Measurements from ENCODE around the gene PARK7. TPM values are rescaled to one million over a fixed set of nuclear protein-coding genes. Genes with fewer than 3 reads are reported as not detected.
A peak's percentile ranks its signal among the peaks of the same experiment; 100 is the strongest.
"Not testable (repeated sequence)": the region's sequence is repeated elsewhere in the genome, so short reads cannot be mapped to it uniquely, and the experiment has no call there.

PARK7 gene
- total RNA-seq, 3 donors from 2014 or later (not counting 1 experiment from before 2014, with no cell fraction given): 120 to 127 (median 127) TPM

GRCh38 chr1:7915826-7916500 is 45.5 kb upstream of the PARK7 start:
- Mint-ChIP-seq H3K27me3 (ENCODE audit: low read depth in 2 of 2) (no peaks in the 10 kb centered on the region), H3K36me3 (no peaks in the 10 kb centered on the region), H3K9me3 (no peaks in the 10 kb centered on the region), H3K4me1 (peaks cover 49 to 57% of the 10 kb centered on the region in 2 donors), H3K4me3 (peak overlapping the region; percentile 84), H3K27ac (peak overlapping the region; percentile 72 to 84)
- H3K27me3 ChIP-seq (ENCODE audit: control insufficient read depth, insufficient read depth, low read length): no peaks in the 10 kb centered on the region
- 37% methylated on average over 3 of the region's 5 CpGs for WGBS (ENCODE audit: insufficient coverage)
- H3K9me3 ChIP-seq (ENCODE audit: control insufficient read depth, insufficient read depth, low read length): no peaks in the 10 kb centered on the region
- TF ChIP-seq CTCF (IDR thresholded peaks at IDR 0.05): no peak
- no peaks in the 10 kb centered on the region for H3K36me3 ChIP-seq (ENCODE audit: control insufficient read depth, insufficient read depth, low read length)
- peak; percentile 54 to 86 (median 66) for ATAC-seq
- peak; percentile 50 to 62 for DNase-seq
- H3K4me1 ChIP-seq (ENCODE audit: control insufficient read depth, insufficient read depth, low read length): peaks cover 72% of the 10 kb centered on the region
- no peak overlapping the region for H3K4me3 ChIP-seq (ENCODE audit: low read length)
- intact Hi-C loops (cut with micrococcal nuclease): loop anchor here (2.0 to 5.0 kb wide), 2 partner anchors 15 to 46 kb away; partner anchors contain the start of gene PARK7
- H3K27ac ChIP-seq (ENCODE audit: low read length): peak overlapping the region; percentile 41

- H3K27me3 Mint-ChIP-seq (ENCODE audit: low read depth in 2 of 2): no peaks in the 10 kb centered on the region
- DNase-seq (no peak), ATAC-seq (no peak)
- intact Hi-C loops (cut with micrococcal nuclease): loop anchor here (2.0 to 5.0 kb wide), 2 partner anchors 14 to 46 kb away; partner anchors contain the start of gene PARK7
- WGBS (ENCODE audit: insufficient coverage): 94% methylated on average over 2 of the region's 2 CpGs
- peaks cover 72% of the 10 kb centered on the region for H3K4me1 ChIP-seq (ENCODE audit: control insufficient read depth, insufficient read depth, low read length)
- TF ChIP-seq CTCF (IDR thresholded peaks at IDR 0.05): no peak
- no peaks in the 10 kb centered on the region for H3K36me3 ChIP-seq (ENCODE audit: control insufficient read depth, insufficient read depth, low read length)
- peak overlapping the region; percentile 69 for H3K4me3 Mint-ChIP-seq
- H3K9me3 ChIP-seq (ENCODE audit: control insufficient read depth, insufficient read depth, low read length): no peaks in the 10 kb centered on the region
- peaks cover 50 to 55% of the 10 kb centered on the region in 2 donors for H3K4me1 Mint-ChIP-seq
- H3K27me3 ChIP-seq (ENCODE audit: control insufficient read depth, insufficient read depth, low read length): no peaks in the 10 kb centered on the region
- no peak overlapping the region for H3K4me3 ChIP-seq (ENCODE audit: low read length)
- no peaks in the 10 kb centered on the region for H3K9me3 Mint-ChIP-seq
- peak overlapping the region; percentile 72 to 84 for H3K27ac Mint-ChIP-seq
- peak overlapping the region; percentile 41 for H3K27ac ChIP-seq (ENCODE audit: low read length)
- H3K36me3 Mint-ChIP-seq: no peaks in the 10 kb centered on the region
Observed at GRCh38 chr1:7916501-7916830, 45.0 kb upstream of the PARK7 start.

- Mint-ChIP-seq H3K27ac (peak overlapping the region; percentile 14 to 59), H3K4me1 (peaks cover 43 to 44% of the 10 kb centered on the region in 2 donors)
- ATAC-seq: peak in 1 of 3 donors; percentile 11
- H3K27ac ChIP-seq (ENCODE audit: low read length); H3K9me3 Mint-ChIP-seq; H3K36me3 ChIP-seq (ENCODE audit: control insufficient read depth, insufficient read depth, low read length); H3K9me3 ChIP-seq (ENCODE audit: control insufficient read depth, insufficient read depth, low read length); H3K27me3 ChIP-seq (ENCODE audit: control insufficient read depth, insufficient read depth, low read length); H3K4me3 ChIP-seq (ENCODE audit: low read length); H3K27me3 Mint-ChIP-seq (ENCODE audit: low read depth in 2 of 2); DNase-seq; H3K36me3 Mint-ChIP-seq; H3K4me3 Mint-ChIP-seq: not testable (repeated sequence)
- WGBS (ENCODE audit: insufficient coverage): 60% methylated on average over 4 of the region's 5 CpGs
- peaks cover 62% of the 10 kb centered on the region for H3K4me1 ChIP-seq (ENCODE audit: control insufficient read depth, insufficient read depth, low read length)
- intact Hi-C loops (cut with micrococcal nuclease): loop anchor here (2.0 to 5.0 kb wide), 2 partner anchors 13 to 44 kb away; partner anchors contain the start of gene PARK7
Observed at GRCh38 chr1:7917971-7918370, 43.5 kb upstream of the PARK7 start.

- peak overlapping the region in 1 of 2 donors; percentile 58 for H3K27ac Mint-ChIP-seq
- TF ChIP-seq CTCF (IDR thresholded peaks at IDR 0.05): no peak
- Histone ChIP-seq H3K4me3 (ENCODE audit: low read length) (no peak overlapping the region), H3K4me1 (ENCODE audit: control insufficient read depth, insufficient read depth, low read length) (peaks cover 48% of the 10 kb centered on the region), H3K9me3 (ENCODE audit: control insufficient read depth, insufficient read depth, low read length) (no peaks in the 10 kb centered on the region), H3K27ac (ENCODE audit: low read length) (no peak overlapping the region), H3K27me3 (ENCODE audit: control insufficient read depth, insufficient read depth, low read length) (no peaks in the 10 kb centered on the region), H3K36me3 (ENCODE audit: control insufficient read depth, insufficient read depth, low read length) (no peaks in the 10 kb centered on the region)
- H3K4me1 Mint-ChIP-seq: peaks cover 34 to 37% of the 10 kb centered on the region in 2 donors
- ATAC-seq (no peak), DNase-seq (no peak)
- 63% methylated on average over 5 of the region's 5 CpGs for WGBS (ENCODE audit: insufficient coverage)
- H3K9me3 Mint-ChIP-seq: no peaks in the 10 kb centered on the region
- no peaks in the 10 kb centered on the region for H3K36me3 Mint-ChIP-seq
- no peaks in the 10 kb centered on the region for H3K27me3 Mint-ChIP-seq (ENCODE audit: low read depth in 2 of 2)
- no peak overlapping the region for H3K4me3 Mint-ChIP-seq
- intact Hi-C loops (cut with micrococcal nuclease): loop anchor here (5.0 kb wide), 1 partner anchor 42 kb away; the partner anchor contains the start of gene PARK7
Observed at GRCh38 chr1:7919880-7920279, 41.6 kb upstream of the PARK7 start.
